K562 (cell line): ENCODE measurements around the gene SLC20A1. TPM values are rescaled to one million over a fixed set of nuclear protein-coding genes. Genes with fewer than 3 reads are reported as not detected.

Experiments
- C11orf30 ChIP-seq: fragments of 450-650 bp; IDR thresholded peaks from 2 replicates; pipeline ENCODE4 v1.6.1; 2016; ENCODE audit warnings: low read depth, mild to moderate bottlenecking
- CBX5 ChIP-seq: IDR thresholded peaks from 2 replicates; pipeline ENCODE4 v1.6.1; 2014; ENCODE audit warnings: low read depth, borderline replicate concordance
- HCFC1 ChIP-seq: IDR thresholded peaks from 2 replicates; pipeline ENCODE4 v1.6.1; 2012; ENCODE audit warnings: low read depth, low read length, improper control_type of control experiment
- MAFF ChIP-seq: IDR thresholded peaks from 2 replicates; pipeline ENCODE4 v1.6.1; 2012; ENCODE audit warnings: low read length, improper control_type of control experiment
- MBD2 ChIP-seq: sonication (generic); IDR thresholded peaks from 2 replicates; pipeline ENCODE4 v1.6.1; 2016; ENCODE audit warnings: low read depth, borderline replicate concordance
- NCOA2 ChIP-seq, 2 experiments: fragments of 450-650 bp; IDR thresholded peaks; 2 replicates each; pipeline ENCODE4 v1.6.1; 2018; ENCODE audit warnings: mild to moderate bottlenecking in 2 of 2, moderate library complexity in 1 of 2; ENCODE audit not compliant: partially characterized antibody in 2 of 2
- RB1 ChIP-seq: fragments of 450-650 bp; IDR thresholded peaks from 2 replicates; pipeline ENCODE4 v1.6.1; 2017; ENCODE audit warnings: low read depth, mild to moderate bottlenecking
- RBM14 ChIP-seq: fragments of 200-400 bp; formaldehyde crosslinking; IDR thresholded peaks from 2 replicates; pipeline ENCODE4 v1.6.1; 2018; ENCODE audit warnings: low read depth, mild to moderate bottlenecking, low read length, moderate library complexity, borderline replicate concordance; ENCODE audit not compliant: insufficient read depth
- RBM25 ChIP-seq: fragments of 200-400 bp; formaldehyde crosslinking; IDR thresholded peaks from 2 replicates; pipeline ENCODE4 v1.6.1; 2018; ENCODE audit warnings: low read length, low read depth, moderate library complexity; ENCODE audit not compliant: severe bottlenecking
- SETDB1 ChIP-seq: IDR thresholded peaks from one replicate; pipeline ENCODE4 v1.6.1; 2012; ENCODE audit warnings: low read length, control low read depth, inconsistent platforms
- TEAD1 ChIP-seq, 2 experiments: fragments of 450-650 bp in 1 of 2; sonication (generic) in 1 of 2; formaldehyde crosslinking; IDR thresholded peaks; 2 replicates each; pipeline versions ENCODE4 v1.4.0 to v1.8.0; 2020 to 2022; ENCODE audit warnings: mild to moderate bottlenecking in 2 of 2, missing genetic modification reagents in 1 of 2
- YBX1 ChIP-seq: fragments of 450-650 bp; IDR thresholded peaks from 2 replicates; pipeline ENCODE4 v1.7.1; 2016; ENCODE audit warnings: mild to moderate bottlenecking
- ZFX ChIP-seq: sonication (generic); formaldehyde crosslinking; IDR thresholded peaks from 2 replicates; pipeline ENCODE4 v1.8.0; 2022; ENCODE audit warnings: mild to moderate bottlenecking, missing genetic modification reagents, moderate library complexity
- ZNF143 ChIP-seq: sonication (generic); formaldehyde crosslinking; IDR thresholded peaks from 2 replicates; pipeline ENCODE4 v1.9.0; 2022; ENCODE audit warnings: mild to moderate bottlenecking, missing genetic modification reagents
- ZZZ3 ChIP-seq: fragments of 450-650 bp; IDR thresholded peaks from 2 replicates; pipeline ENCODE4 v1.6.1; 2016; ENCODE audit warnings: antibody characterized with exemption, mild to moderate bottlenecking, moderate library complexity
- polyA plus RNA-seq, 8 experiments: library from polyadenylated mRNA; depleted of rRNA in 4 of 8; stranded (reverse) in 5 of 8; unstranded in 3 of 8; fragments of >200 nt; fragmentation: Nextera tagmentation in 2 of 8; fragmentation: Illumina TruSeq in 1 of 8; extraction: Ambion mirVana in 2 of 8; extraction: Trizol in 1 of 8; gene quantifications; 2 replicates each; pipeline versions ENCODE4 v1.2.1 to v1.2.3, GENCODE V29; 2011 to 2014; ENCODE audit warnings: inconsistent platforms in 1 of 8, missing spikeins in 1 of 8
- total RNA-seq, 7 experiments: library from RNA; depleted of rRNA in 6 of 7; stranded (reverse); fragments of >200 nt in 6 of 7; fragmentation: Illumina TruSeq in 2 of 7; extraction: Trizol in 2 of 7; gene quantifications; 2 replicates each; pipeline versions ENCODE4 v1.2.1 to v1.2.3, GENCODE V29; 2011 to 2021; ENCODE audit warnings: low replicate concordance in 1 of 7
- TF ChIP-seq, protein P1 (sequence below): sonication (generic); formaldehyde crosslinking; IDR thresholded peaks from 2 replicates; pipeline ENCODE4 v1.8.0; 2022; ENCODE audit warnings: missing genetic modification reagents, mild to moderate bottlenecking, borderline replicate concordance
- TF ChIP-seq, protein P2 (sequence below): sonication (generic); formaldehyde crosslinking; IDR thresholded peaks from 2 replicates; pipeline ENCODE4 v1.8.0; 2022; ENCODE audit warnings: missing genetic modification reagents, mild to moderate bottlenecking, borderline replicate concordance
- TF ChIP-seq, protein P3 (sequence below): fragments of 250-450 bp; sonication (Bioruptor Pico); IDR thresholded peaks from 2 replicates; pipeline ENCODE4 v1.4.0; 2020; ENCODE audit warnings: mild to moderate bottlenecking, moderate library complexity
- TF ChIP-seq, protein P4 (sequence below): fragments of 250-450 bp; sonication (Bioruptor Pico); IDR thresholded peaks from 2 replicates; pipeline ENCODE4 v1.5.0; 2020; ENCODE audit warnings: mild to moderate bottlenecking
- TF ChIP-seq, protein P5 (sequence below): fragments of 450-650 bp; formaldehyde crosslinking; IDR thresholded peaks from 2 replicates; pipeline ENCODE4 v1.4.0; 2020; ENCODE audit warnings: mild to moderate bottlenecking

The SLC20A1 gene
- total and polyA plus RNA-seq, 9 of the 15 experiments (the other 6 are each of a cell fraction or from before 2014, with no cell fraction given) = 53.8 to 150 (median 74.7) TPM

DNA sequence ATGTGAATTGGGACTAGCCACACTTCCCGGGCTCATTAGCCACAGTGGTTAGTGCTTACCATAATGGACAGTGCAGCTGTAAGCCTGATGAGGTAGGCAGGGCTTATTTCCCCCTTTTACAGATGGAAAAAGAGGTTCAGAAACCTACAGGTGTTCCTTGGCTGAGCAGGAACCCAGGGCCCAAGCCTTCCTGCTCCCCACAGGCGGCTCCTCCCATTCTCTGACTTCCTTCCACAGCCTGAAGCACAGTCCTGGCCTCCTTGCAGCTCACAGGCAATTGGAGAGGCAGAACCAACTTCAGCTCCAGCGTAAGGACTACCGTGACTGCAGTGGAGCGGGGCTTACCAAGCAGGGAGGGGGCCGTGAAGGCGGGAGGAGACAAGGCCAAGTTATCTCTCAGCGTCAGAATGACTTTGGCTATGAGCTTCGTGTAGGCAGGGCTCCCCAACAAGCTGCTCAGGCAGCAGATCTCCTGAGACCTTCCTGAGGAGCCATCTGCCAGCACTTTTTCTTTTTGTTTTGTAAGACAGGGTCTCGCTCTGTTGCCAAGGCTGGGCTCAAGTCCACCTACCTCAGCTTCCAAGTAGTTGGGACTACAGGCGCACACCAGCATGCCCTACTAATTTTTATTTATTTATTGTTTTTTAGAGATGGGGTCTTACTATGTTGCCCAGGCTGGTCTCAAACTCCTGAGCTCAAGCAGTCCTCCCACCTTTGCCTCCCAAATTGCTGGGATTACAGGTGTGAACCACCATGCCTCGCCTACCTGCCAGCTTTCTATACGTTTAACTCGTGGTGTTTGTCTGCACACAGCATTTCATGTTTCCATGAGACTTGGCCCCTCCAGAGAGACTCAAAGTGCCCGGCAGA is 40.8 kb downstream of the SLC20A1 start (continued):
- TF ChIP-seq SETDB1 = no peak
- TF ChIP-seq, protein P1, sequence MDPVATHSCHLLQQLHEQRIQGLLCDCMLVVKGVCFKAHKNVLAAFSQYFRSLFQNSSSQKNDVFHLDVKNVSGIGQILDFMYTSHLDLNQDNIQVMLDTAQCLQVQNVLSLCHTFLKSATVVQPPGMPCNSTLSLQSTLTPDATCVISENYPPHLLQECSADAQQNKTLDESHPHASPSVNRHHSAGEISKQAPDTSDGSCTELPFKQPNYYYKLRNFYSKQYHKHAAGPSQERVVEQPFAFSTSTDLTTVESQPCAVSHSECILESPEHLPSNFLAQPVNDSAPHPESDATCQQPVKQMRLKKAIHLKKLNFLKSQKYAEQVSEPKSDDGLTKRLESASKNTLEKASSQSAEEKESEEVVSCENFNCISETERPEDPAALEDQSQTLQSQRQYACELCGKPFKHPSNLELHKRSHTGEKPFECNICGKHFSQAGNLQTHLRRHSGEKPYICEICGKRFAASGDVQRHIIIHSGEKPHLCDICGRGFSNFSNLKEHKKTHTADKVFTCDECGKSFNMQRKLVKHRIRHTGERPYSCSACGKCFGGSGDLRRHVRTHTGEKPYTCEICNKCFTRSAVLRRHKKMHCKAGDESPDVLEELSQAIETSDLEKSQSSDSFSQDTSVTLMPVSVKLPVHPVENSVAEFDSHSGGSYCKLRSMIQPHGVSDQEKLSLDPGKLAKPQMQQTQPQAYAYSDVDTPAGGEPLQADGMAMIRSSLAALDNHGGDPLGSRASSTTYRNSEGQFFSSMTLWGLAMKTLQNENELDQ (CRISPR knock-in tag) = no peak
- TF ChIP-seq ZFX = peak; percentile 32; the same call in 1 of the 2 replicates
- peak; percentile 27 for TF ChIP-seq RBM25
- no peak for TF ChIP-seq RBM14
- TF ChIP-seq HCFC1 = no peak
- TF ChIP-seq TEAD1 (CRISPR knock-in tag; IDR thresholded peaks at IDR 0.05) = no peak
- TF ChIP-seq, protein P2, sequence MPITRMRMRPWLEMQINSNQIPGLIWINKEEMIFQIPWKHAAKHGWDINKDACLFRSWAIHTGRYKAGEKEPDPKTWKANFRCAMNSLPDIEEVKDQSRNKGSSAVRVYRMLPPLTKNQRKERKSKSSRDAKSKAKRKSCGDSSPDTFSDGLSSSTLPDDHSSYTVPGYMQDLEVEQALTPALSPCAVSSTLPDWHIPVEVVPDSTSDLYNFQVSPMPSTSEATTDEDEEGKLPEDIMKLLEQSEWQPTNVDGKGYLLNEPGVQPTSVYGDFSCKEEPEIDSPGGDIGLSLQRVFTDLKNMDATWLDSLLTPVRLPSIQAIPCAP = no peak
- TF ChIP-seq, protein P3, sequence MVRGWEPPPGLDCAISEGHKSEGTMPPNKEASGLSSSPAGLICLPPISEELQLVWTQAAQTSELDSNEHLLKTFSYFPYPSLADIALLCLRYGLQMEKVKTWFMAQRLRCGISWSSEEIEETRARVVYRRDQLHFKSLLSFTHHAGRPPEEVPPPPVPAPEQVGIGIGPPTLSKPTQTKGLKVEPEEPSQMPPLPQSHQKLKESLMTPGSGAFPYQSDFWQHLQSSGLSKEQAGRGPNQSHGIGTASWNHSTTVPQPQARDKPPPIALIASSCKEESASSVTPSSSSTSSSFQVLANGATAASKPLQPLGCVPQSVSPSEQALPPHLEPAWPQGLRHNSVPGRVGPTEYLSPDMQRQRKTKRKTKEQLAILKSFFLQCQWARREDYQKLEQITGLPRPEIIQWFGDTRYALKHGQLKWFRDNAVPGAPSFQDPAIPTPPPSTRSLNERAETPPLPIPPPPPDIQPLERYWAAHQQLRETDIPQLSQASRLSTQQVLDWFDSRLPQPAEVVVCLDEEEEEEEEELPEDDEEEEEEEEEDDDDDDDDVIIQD (CRISPR knock-in tag) = no peak
- TF ChIP-seq YBX1 = no peak
- no peak for TF ChIP-seq ZZZ3
- TF ChIP-seq NCOA2 (IDR thresholded peaks at IDR 0.05; ENCODE audit: partially characterized antibody in 2 of 2) = no peak
- TF ChIP-seq CBX5 = no peak
- TF ChIP-seq MAFF = peak; percentile 1; the same call in 1 of the 2 replicates
- TF ChIP-seq RB1 = 0 out of 2 replicates have a peak, but pooled peaks have one; percentile 42
- TF ChIP-seq MBD2 = no peak
- TF ChIP-seq, protein P4, sequence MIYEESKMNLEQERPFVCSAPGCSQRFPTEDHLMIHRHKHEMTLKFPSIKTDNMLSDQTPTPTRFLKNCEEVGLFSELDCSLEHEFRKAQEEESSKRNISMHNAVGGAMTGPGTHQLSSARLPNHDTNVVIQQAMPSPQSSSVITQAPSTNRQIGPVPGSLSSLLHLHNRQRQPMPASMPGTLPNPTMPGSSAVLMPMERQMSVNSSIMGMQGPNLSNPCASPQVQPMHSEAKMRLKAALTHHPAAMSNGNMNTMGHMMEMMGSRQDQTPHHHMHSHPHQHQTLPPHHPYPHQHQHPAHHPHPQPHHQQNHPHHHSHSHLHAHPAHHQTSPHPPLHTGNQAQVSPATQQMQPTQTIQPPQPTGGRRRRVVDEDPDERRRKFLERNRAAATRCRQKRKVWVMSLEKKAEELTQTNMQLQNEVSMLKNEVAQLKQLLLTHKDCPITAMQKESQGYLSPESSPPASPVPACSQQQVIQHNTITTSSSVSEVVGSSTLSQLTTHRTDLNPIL (CRISPR knock-in tag) = no peak
- TF ChIP-seq, protein P5, sequence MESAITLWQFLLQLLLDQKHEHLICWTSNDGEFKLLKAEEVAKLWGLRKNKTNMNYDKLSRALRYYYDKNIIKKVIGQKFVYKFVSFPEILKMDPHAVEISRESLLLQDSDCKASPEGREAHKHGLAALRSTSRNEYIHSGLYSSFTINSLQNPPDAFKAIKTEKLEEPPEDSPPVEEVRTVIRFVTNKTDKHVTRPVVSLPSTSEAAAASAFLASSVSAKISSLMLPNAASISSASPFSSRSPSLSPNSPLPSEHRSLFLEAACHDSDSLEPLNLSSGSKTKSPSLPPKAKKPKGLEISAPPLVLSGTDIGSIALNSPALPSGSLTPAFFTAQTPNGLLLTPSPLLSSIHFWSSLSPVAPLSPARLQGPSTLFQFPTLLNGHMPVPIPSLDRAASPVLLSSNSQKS (CRISPR knock-in tag) = no peak
- no peak for TF ChIP-seq ZNF143 (CRISPR knock-in tag)
- no peak for TF ChIP-seq C11orf30
